Measurements from ENCODE around the gene TJP2.

Gene TJP2

DNA sequence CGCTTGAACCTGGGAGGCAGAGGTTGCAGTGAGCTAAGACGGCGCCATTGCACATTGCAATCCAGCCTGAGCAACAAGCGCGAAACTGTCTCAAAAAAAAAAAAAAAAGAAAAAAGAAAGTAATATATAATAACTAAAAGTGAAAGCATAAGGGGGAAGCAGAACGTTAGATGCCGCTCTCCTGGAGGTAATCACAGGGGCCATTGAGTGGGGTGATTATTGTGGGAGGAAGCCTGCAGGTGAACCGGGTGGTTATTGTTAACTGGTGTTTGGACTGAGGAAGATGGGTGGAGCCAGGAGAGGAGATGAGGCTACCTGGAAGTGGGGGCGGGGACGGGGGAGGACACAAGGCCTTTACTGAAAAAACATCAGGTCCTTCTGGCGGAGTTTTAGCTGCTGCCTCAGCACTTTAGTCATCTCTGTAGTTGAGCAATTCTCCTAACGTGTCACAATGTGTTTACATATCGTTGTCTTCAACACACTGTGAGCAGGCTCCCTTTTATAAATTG, 5.3 kb upstream of the TJP2 start:
- no peaks in the 10 kb centered on the region for H3K36me3 ChIP-seq (ENCODE audit: control insufficient read depth, insufficient read depth, low read length)
- H3K4me3 ChIP-seq (ENCODE audit: low read depth, low read length), result no peak overlapping the region
- H3K9ac ChIP-seq (ENCODE audit: low read depth, low read length), result no peak overlapping the region
- no peaks in the 10 kb centered on the region for H3K27me3 ChIP-seq (ENCODE audit: control insufficient read depth, insufficient read depth, low read length)
- H3K9me3 ChIP-seq (ENCODE audit: control insufficient read depth, insufficient read depth, low read length), result no peaks in the 10 kb centered on the region
- H3K4me1 ChIP-seq (ENCODE audit: control insufficient read depth, insufficient read depth, low read length), result peaks cover 16% of the 10 kb centered on the region

DNA sequence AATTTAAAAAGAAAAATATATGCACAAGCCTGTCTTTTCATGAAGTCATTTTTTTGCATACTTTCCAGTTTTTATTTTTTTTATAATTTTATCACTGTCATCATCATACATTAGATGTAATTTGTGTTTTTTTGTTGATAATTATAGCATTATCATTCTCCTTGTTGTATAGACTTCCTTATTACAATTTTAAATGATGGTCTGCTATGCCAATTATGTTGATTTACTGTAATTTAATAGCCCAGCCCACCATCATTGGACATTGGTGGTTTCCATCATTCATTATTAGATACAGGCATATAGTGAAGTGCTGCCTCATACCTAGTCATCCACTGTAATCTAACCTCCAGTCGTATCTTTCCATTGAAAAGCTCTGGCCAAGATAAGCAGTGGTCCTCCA, 3.8 kb upstream of the TJP2 start:
- Histone ChIP-seq H3K27me3 (ENCODE audit: control insufficient read depth, insufficient read depth, low read length) (no peaks in the 10 kb centered on the region), H3K36me3 (ENCODE audit: control insufficient read depth, insufficient read depth, low read length) (no peaks in the 10 kb centered on the region), H3K4me1 (ENCODE audit: control insufficient read depth, insufficient read depth, low read length) (peaks cover 16% of the 10 kb centered on the region), H3K9ac (ENCODE audit: low read depth, low read length) (no peak overlapping the region), H3K4me3 (ENCODE audit: low read depth, low read length) (no peak overlapping the region), H3K9me3 (ENCODE audit: control insufficient read depth, insufficient read depth, low read length) (no peaks in the 10 kb centered on the region)

DNA sequence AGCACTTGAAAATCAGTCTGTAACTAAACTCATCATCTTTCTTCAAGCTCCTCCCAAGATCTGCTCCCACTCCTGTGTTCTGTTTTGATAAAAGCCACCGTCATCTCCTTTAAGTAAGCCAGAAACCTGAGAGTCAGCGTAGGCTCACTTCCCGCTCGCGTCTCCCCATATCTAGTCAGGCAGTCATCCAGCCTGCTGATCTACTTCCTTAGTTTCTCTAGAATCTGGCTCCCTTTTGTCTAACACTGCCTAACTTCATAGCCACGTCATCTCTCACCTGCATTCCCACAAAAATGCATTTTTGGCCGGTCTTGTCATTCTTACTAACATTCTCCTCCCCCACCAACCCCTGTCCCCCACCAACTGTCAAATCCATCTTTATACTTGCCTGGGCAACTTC, 3.0 kb upstream of the TJP2 start:
- Histone ChIP-seq H3K4me3 (ENCODE audit: low read depth, low read length) (no peak overlapping the region), H3K9ac (ENCODE audit: low read depth, low read length) (no peak overlapping the region), H3K36me3 (ENCODE audit: control insufficient read depth, insufficient read depth, low read length) (no peaks in the 10 kb centered on the region), H3K9me3 (ENCODE audit: control insufficient read depth, insufficient read depth, low read length) (no peaks in the 10 kb centered on the region), H3K4me1 (ENCODE audit: control insufficient read depth, insufficient read depth, low read length) (peaks cover 20% of the 10 kb centered on the region), H3K27me3 (ENCODE audit: control insufficient read depth, insufficient read depth, low read length) (no peaks in the 10 kb centered on the region)

DNA sequence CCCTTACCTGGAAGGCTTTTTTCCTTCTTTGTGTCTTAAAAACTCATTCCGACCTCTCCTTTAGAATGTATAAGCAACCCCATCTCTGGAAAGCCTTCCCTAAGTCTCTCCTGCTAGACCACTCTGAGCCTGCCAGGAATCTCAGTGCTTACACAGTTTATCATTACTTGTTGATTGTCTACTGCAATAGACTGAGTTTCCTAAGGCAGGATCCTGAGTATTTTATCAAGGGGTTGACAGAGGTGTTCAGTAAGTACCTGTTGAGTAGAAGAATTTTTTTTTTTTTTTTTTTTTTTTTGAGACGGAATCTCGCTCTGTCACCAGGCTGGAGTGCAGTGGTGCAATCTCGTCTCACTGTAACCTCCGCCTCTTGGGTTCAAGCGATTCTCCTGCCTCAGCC, 2.6 kb upstream of the TJP2 start:
- no peaks in the 10 kb centered on the region for H3K9me3 ChIP-seq (ENCODE audit: control insufficient read depth, insufficient read depth, low read length)
- H3K36me3 ChIP-seq (ENCODE audit: control insufficient read depth, insufficient read depth, low read length), result no peaks in the 10 kb centered on the region
- H3K4me3 ChIP-seq (ENCODE audit: low read depth, low read length), result no peak overlapping the region
- H3K27me3 ChIP-seq (ENCODE audit: control insufficient read depth, insufficient read depth, low read length), result no peaks in the 10 kb centered on the region
- H3K4me1 ChIP-seq (ENCODE audit: control insufficient read depth, insufficient read depth, low read length), result peaks cover 25% of the 10 kb centered on the region
- no peak overlapping the region for H3K9ac ChIP-seq (ENCODE audit: low read depth, low read length)

DNA sequence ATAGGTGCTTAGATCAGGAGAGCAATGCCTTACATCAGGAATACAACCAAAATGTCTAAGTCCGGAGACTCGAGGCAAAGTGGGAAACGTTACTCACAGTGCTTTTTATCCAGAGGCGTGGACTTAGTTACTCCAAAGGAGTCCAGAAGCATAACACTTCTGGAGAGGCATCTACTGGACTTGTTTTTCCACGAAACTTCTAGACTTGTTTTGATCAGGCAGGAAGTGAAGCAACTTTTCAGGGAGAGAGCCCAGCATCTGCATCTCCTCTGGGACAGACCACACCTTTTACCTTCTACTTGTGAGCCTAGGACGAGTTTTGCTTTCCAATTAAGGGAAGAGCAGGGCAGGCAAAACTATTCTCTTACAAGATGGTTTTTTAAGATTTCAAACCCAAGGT, 1.2 kb upstream of the TJP2 start:
- Histone ChIP-seq H3K9me3 (ENCODE audit: control insufficient read depth, insufficient read depth, low read length) (no peaks in the 10 kb centered on the region), H3K4me1 (ENCODE audit: control insufficient read depth, insufficient read depth, low read length) (peaks cover 34% of the 10 kb centered on the region), H3K27me3 (ENCODE audit: control insufficient read depth, insufficient read depth, low read length) (no peaks in the 10 kb centered on the region), H3K4me3 (ENCODE audit: low read depth, low read length) (peak overlapping the region; percentile 42), H3K9ac (ENCODE audit: low read depth, low read length) (no peak overlapping the region), H3K36me3 (ENCODE audit: control insufficient read depth, insufficient read depth, low read length) (no peaks in the 10 kb centered on the region)

DNA sequence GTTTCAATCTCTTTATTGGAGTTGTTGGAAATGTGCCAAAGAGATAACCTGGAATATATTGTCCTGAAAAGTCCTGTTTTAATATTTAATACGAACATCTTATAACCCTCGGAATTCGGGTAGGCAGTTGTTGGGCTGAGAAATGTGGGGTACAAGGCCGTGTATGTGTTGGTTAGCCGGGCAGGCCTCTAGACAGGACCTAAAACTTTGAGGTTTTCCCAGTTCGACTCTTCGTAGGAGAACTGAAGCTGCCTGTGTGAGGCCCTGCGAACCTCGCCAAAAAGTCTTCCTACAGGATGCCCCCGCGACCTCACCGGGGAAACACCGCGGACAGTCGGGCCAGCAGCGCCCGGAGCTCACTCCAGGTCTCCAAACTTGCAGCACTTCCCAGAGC, 583 bp upstream of the TJP2 start:
- Histone ChIP-seq H3K36me3 (ENCODE audit: control insufficient read depth, insufficient read depth, low read length) (no peaks in the 10 kb centered on the region), H3K27me3 (ENCODE audit: control insufficient read depth, insufficient read depth, low read length) (no peaks in the 10 kb centered on the region), H3K9ac (ENCODE audit: low read depth, low read length) (peak overlapping the region; percentile 2), H3K9me3 (ENCODE audit: control insufficient read depth, insufficient read depth, low read length) (no peaks in the 10 kb centered on the region), H3K4me1 (ENCODE audit: control insufficient read depth, insufficient read depth, low read length) (peaks cover 39% of the 10 kb centered on the region), H3K4me3 (ENCODE audit: low read depth, low read length) (peak overlapping the region; percentile 42)

DNA sequence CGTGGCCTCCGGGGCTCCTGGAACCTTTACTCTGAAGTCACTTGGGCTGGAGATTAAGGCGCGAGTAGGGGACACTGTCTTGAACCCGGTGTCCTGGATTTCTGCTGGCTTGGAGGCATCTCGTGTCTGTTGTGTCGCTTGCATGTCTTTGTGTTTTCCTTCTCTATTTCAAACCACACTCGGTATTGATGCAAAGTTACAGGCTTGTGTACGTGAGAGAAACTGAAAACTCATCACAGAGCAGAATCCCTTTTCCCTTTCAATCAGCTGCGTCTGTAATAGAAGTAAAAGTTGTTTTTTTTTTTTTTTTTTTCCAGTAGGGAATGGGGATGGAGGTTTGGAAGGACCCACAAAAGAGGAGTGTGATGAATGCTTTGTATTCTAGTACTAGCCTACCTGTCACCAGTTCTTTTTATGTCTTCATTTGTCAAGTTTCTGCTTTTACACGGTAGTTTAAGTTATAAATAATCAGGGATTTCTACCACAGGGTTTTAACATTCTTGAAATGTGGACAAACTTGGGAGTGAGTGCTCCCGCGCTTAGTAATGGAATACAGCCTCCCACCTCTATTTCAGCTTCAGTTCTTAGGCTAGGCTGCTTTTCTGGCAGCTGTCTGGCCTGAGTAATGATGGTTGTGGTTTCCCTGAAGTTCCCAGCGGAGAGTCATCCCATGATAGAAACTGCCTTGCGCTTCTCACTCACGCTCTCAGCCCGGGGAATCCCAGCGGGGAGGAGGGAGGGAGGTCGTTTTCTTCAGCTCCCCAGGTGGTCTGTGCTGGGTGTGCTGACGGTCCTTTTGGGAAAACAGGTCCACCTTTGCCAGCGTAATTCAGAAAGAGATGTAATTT, 763 bp downstream of the TJP2 start:
- H3K27me3 ChIP-seq (ENCODE audit: control insufficient read depth, insufficient read depth, low read length), result no peaks in the 10 kb centered on the region
- no peaks in the 10 kb centered on the region for H3K9me3 ChIP-seq (ENCODE audit: control insufficient read depth, insufficient read depth, low read length)
- H3K4me1 ChIP-seq (ENCODE audit: control insufficient read depth, insufficient read depth, low read length), result peaks cover 38% of the 10 kb centered on the region
- no peaks in the 10 kb centered on the region for H3K36me3 ChIP-seq (ENCODE audit: control insufficient read depth, insufficient read depth, low read length)
- H3K4me3 ChIP-seq (ENCODE audit: low read depth, low read length), result peak overlapping the region; percentile 73
- no peak overlapping the region for H3K9ac ChIP-seq (ENCODE audit: low read depth, low read length)

DNA sequence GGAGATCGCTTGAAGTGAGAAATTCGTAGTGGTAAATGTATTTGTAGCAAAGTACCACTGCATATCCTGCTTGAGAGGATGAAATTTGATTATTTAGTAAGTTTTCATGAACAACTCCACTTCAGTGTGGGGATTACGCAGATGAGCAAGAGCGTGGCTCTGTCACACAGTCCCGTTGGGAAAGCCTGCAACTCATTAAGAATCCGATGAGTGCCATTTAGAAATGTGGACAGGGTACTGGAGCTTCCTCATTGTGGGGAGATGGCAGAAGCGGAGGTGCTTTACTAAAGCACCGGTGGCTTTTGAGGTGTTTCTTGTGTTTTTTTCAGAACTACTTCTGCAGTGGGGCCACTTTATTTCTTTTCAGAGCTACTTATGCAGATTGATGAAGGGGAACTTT, 1.4 kb downstream of the TJP2 start:
- H3K36me3 ChIP-seq (ENCODE audit: control insufficient read depth, insufficient read depth, low read length), result no peaks in the 10 kb centered on the region
- no peak overlapping the region for H3K9ac ChIP-seq (ENCODE audit: low read depth, low read length)
- H3K4me1 ChIP-seq (ENCODE audit: control insufficient read depth, insufficient read depth, low read length), result peaks cover 38% of the 10 kb centered on the region
- H3K9me3 ChIP-seq (ENCODE audit: control insufficient read depth, insufficient read depth, low read length), result no peaks in the 10 kb centered on the region
- H3K4me3 ChIP-seq (ENCODE audit: low read depth, low read length), result peak overlapping the region; percentile 73
- H3K27me3 ChIP-seq (ENCODE audit: control insufficient read depth, insufficient read depth, low read length), result no peaks in the 10 kb centered on the region

DNA sequence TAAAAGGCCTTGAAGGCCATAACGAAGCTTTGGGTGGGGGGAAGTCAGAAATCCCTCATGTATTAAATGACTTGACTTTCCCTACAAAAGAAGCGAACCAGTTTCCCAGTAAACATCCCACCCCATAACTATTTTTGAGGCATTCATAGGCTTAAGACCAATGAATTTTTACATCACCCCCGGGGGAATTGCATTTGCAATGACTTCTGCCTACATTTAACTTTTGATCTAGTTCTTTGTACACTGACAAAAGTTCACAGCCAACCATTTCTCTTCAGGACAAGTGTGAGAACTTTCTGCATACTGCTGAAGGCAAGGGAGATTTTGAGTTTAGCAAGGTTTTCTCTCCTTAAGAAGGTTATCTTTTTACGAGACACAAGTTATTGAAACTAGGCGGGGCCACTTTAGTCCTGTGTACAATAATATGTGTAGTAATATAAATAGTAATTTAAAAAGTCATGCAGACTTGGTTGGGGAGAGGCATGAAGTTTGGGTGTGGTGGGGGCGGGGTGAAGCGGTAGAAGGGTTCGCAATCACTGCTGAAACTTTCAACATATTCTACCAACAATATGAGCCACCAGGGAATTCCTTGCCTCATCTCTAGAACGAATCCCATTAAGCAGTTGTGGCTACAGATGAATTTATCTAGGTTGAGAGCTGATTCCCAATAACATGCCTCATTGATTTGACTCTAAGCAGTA, 2.5 kb downstream of the TJP2 start:
- Histone ChIP-seq H3K36me3 (ENCODE audit: control insufficient read depth, insufficient read depth, low read length) (no peaks in the 10 kb centered on the region), H3K9ac (ENCODE audit: low read depth, low read length) (no peak overlapping the region), H3K4me3 (ENCODE audit: low read depth, low read length) (no peak overlapping the region), H3K9me3 (ENCODE audit: control insufficient read depth, insufficient read depth, low read length) (no peaks in the 10 kb centered on the region), H3K27me3 (ENCODE audit: control insufficient read depth, insufficient read depth, low read length) (no peaks in the 10 kb centered on the region), H3K4me1 (ENCODE audit: control insufficient read depth, insufficient read depth, low read length) (peaks cover 31% of the 10 kb centered on the region)

DNA sequence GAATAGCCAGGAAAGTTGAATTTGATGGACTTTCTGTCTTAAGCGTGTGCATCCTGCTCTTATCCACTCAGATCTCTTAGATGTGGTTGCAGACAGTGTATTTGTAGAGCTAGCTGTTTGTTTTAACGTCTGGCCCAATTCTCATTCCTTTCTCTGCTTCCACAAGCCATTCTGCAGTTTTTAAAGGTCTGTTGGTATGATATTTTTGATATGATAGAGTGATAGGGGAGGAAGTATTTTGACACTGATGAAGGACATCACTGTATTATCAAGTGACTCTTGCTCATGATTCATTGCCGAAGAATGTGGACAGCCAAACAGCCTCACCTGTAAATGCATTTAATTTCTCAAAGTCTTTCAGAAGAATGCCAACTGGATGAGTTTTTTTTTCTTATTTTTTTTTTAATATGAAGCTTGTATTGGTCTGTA, 4.5 kb downstream of the TJP2 start:
- no peaks in the 10 kb centered on the region for H3K27me3 ChIP-seq (ENCODE audit: control insufficient read depth, insufficient read depth, low read length)
- H3K9me3 ChIP-seq (ENCODE audit: control insufficient read depth, insufficient read depth, low read length), result no peaks in the 10 kb centered on the region
- H3K4me1 ChIP-seq (ENCODE audit: control insufficient read depth, insufficient read depth, low read length), result peaks cover 31% of the 10 kb centered on the region
- H3K9ac ChIP-seq (ENCODE audit: low read depth, low read length), result no peak overlapping the region
- no peak overlapping the region for H3K4me3 ChIP-seq (ENCODE audit: low read depth, low read length)
- no peaks in the 10 kb centered on the region for H3K36me3 ChIP-seq (ENCODE audit: control insufficient read depth, insufficient read depth, low read length)

DNA sequence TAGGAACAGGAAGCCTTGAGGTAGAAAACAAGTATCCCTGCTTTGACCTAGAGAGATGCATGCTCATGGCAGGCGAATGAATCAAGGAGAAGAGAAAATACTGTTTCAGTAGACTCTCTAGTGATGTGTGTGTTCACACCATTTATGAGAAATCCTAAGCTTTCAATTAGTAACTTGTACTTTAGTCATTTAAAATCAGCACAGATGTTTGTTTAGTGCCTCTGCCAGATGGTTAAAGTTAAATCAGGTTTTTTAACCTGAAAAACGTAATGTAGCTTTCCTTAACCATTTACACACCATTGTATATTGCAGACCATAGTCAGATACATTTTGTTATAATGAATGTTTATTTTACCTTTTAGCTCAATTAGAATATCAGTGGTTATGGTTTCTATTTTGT, 5.0 kb downstream of the TJP2 start:
- H3K4me1 ChIP-seq (ENCODE audit: control insufficient read depth, insufficient read depth, low read length), result peaks cover 31% of the 10 kb centered on the region
- H3K9me3 ChIP-seq (ENCODE audit: control insufficient read depth, insufficient read depth, low read length), result no peaks in the 10 kb centered on the region
- no peaks in the 10 kb centered on the region for H3K36me3 ChIP-seq (ENCODE audit: control insufficient read depth, insufficient read depth, low read length)
- H3K4me3 ChIP-seq (ENCODE audit: low read depth, low read length), result no peak overlapping the region
- no peaks in the 10 kb centered on the region for H3K27me3 ChIP-seq (ENCODE audit: control insufficient read depth, insufficient read depth, low read length)
- no peak overlapping the region for H3K9ac ChIP-seq (ENCODE audit: low read depth, low read length)

DNA sequence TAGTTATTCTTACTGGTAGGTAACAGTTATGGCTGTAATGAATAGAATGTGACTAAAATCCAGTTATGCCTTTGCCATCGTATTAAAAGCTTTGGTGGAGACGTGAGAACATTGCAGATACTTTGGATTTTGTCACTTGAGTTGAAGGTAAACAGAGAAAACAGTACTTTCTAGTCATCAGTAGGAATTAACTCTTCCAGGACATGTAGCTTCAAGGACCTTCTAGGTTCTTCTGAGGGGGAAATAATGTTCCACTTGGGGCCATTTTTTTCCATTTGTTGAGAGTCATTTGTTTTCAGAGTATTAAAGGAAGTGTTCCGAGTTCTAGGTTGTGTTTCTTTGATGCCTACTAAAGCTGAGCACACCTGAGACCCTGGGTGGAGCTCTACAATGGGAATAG, 6.1 kb downstream of the TJP2 start:
- Histone ChIP-seq H3K4me3 (ENCODE audit: low read depth, low read length) (no peak overlapping the region), H3K9me3 (ENCODE audit: control insufficient read depth, insufficient read depth, low read length) (no peaks in the 10 kb centered on the region), H3K4me1 (ENCODE audit: control insufficient read depth, insufficient read depth, low read length) (peaks cover 26% of the 10 kb centered on the region), H3K9ac (ENCODE audit: low read depth, low read length) (no peak overlapping the region), H3K36me3 (ENCODE audit: control insufficient read depth, insufficient read depth, low read length) (no peaks in the 10 kb centered on the region), H3K27me3 (ENCODE audit: control insufficient read depth, insufficient read depth, low read length) (no peaks in the 10 kb centered on the region)
